ENCODE measurements around the gene PAK5.

Gene PAK5

GRCh38 chr20:9550283-9550682 is 288.6 kb downstream of the PAK5 start:
- ChIA-PET POLR2A (no interaction called here), CTCF (no interaction called here)
- DNase-seq (ENCODE audit: extremely low spot score), result no peak
- TF ChIP-seq CTCF (IDR thresholded peaks at IDR 0.05; ENCODE audit: control extremely low read depth, extremely low read depth, low read depth, missing control alignments), result no peak

GRCh38 chr20:9543214-9543613 is 295.7 kb downstream of the PAK5 start:
- DNase-seq (ENCODE audit: extremely low spot score), result no peak
- TF ChIP-seq CTCF (IDR thresholded peaks at IDR 0.05; ENCODE audit: control extremely low read depth, extremely low read depth, low read depth, missing control alignments), result no peak
- ChIA-PET POLR2A (no interaction called here), CTCF (no interaction called here)

- ChIA-PET CTCF (no interaction called here), POLR2A (no interaction called here)
- DNase-seq (ENCODE audit: extremely low spot score), result no peak
- TF ChIP-seq CTCF (IDR thresholded peaks at IDR 0.05; ENCODE audit: control extremely low read depth, extremely low read depth, low read depth, missing control alignments), result no peak
Observed at GRCh38 chr20:9535449-9535848, 303.4 kb downstream of the PAK5 start.

GRCh38 chr20:9534025-9534424 is 304.9 kb downstream of the PAK5 start:
- ChIA-PET CTCF (no interaction called here), POLR2A (no interaction called here)
- DNase-seq (ENCODE audit: extremely low spot score), result no peak
- TF ChIP-seq CTCF (IDR thresholded peaks at IDR 0.05; ENCODE audit: control extremely low read depth, extremely low read depth, low read depth, missing control alignments), result no peak

GRCh38 chr20:9532069-9532838 is 306.6 kb downstream of the PAK5 start:
- no peak for DNase-seq (ENCODE audit: extremely low spot score)
- ChIA-PET CTCF (no interaction called here), POLR2A (no interaction called here)
- no peak for TF ChIP-seq CTCF (IDR thresholded peaks at IDR 0.05; ENCODE audit: control extremely low read depth, extremely low read depth, low read depth, missing control alignments)

GRCh38 chr20:9531581-9531980 is 307.3 kb downstream of the PAK5 start:
- TF ChIP-seq CTCF (IDR thresholded peaks at IDR 0.05; ENCODE audit: control extremely low read depth, extremely low read depth, low read depth, missing control alignments), result no peak
- ChIA-PET CTCF (no interaction called here), POLR2A (no interaction called here)
- DNase-seq (ENCODE audit: extremely low spot score), result no peak

Data from GM10248 (cell line).